Activated naive CD4-positive, alpha-beta T cell treated with Interleukin-2 at 50 U/mL for 16 hours (primary cell): ENCODE measurements around the gene LRRN2.

ENCODE experiments used
- DNase-seq: peaks from one replicate; pipeline ENCODE4 v3.0.0-alpha.2; 2020

LRRN2 gene

DNA sequence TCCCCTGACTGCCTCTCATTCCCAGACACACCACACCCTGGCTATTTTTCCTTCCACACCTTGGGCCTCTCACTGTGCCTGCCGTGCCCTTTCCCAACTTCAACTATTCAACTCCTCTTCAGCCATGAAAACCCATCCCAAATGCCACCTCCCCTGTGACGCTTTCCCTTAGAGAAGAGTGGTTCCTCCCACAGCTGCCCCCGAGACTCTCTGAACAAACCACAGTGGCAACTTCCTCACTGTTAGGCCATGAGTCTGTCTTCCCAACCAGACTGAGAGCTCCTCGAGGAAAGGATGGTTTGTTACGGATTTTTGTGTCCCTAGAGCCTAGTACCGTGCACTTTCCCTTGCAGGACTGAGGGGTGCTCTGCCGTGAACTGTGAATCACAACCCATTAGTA is 59.2 kb downstream of the LRRN2 start:
- DNase-seq, result no peak

GRCh38 chr1:204624631-204625216 is 60.8 kb downstream of the LRRN2 start:
- no peak for DNase-seq

DNA sequence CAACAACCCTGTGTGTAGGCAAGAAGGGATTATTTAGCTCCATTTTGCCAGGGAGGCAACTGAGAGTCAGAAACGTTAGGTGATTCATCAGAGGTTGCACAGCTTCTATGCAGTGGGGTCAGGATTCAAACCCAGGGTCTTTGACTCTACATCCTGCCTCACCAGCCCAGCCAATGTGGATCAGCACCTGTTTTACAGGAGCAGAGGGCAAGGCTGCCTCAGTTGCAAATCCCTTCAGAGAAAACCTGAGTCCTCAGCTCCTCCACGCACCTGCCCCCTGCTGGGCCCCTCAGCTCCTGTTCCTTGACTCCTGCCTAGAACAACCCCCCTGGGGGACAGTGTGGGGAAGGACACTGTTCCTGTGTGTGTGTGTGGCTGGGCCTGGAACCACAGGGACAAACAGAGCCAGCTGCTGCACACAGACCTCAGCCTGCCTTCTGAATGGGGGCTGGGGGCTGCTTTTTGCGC is 61.6 kb downstream of the LRRN2 start:
- DNase-seq, result no peak

DNA sequence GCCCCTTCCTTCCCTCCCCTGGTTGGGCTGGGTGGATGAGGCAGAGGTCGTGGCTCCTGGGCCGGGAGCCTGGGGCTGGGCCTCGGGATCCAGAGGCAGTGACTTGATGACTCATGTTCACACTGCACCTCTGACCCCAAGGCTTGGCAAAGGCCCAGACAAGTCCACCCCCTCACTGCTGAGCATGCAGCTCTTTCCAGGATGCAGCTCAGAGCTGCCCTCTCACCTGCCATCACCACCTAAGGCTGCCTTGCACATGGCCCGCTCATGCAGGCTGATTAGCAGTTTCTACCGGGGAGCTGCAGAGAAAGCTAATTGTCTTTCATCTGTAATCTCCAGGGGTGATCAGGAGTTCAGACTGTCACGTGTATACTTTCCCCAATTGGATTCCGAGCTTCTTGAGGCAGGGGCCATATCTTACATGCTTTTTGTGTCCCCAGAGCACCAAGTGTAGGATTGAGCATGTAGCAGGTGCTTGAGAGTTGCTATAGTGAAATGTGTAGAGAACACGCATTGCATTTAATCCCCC is 62.1 kb downstream of the LRRN2 start:
- DNase-seq, result no peak

DNA sequence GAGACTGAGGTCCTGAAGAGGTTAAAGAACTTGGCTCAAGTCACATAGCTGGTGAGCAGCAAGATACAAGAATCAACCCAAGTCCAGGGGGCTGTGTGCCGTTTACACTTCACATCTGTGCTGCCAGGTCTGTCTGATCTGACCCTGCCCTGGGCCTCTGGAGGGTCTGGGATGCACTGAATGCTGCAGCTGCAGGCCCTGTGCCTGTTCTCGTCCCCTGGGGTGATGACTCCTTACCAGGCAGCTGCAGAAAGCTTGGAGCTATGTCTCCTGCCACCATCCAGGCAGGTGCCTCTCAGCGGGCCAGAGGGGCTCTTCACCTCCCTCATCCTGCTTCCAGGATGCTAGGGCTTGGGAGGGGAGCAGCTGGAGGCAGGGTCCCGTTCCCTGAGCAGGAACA is 63.5 kb downstream of the LRRN2 start:
- no peak for DNase-seq

DNA sequence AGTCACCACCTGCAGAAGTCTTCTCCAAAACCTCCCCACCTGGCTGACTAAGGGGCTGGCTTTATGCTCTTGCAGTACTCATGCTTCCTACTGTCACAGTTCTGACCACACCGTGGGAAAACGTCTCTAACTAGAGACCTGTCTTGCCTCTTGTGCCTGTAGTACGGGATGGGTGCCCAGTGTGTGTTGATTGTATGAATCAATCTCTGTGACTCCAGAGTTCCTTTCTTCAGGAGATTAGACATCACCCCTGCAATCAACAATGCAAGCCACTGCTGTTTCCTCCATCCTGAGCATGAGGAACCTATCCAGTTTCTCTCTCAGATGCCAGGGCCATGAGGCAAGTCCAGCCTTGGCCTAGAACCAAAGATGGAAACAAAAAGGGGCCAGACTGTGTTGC is 64.1 kb downstream of the LRRN2 start:
- no peak for DNase-seq

- DNase-seq, result no peak
Observed at GRCh38 chr1:204619721-204620120, 65.8 kb downstream of the LRRN2 start.

GRCh38 chr1:204618148-204618760 is 67.3 kb downstream of the LRRN2 start:
- DNase-seq, result no peak

GRCh38 chr1:204617256-204618147 is 68.0 kb downstream of the LRRN2 start:
- DNase-seq, result no peak

GRCh38 chr1:204616641-204617040 is 68.9 kb downstream of the LRRN2 start:
- no peak for DNase-seq

- DNase-seq, result no peak
Observed at GRCh38 chr1:204615881-204616280, 69.7 kb downstream of the LRRN2 start.

GRCh38 chr1:204613636-204614035 is 71.9 kb downstream of the LRRN2 start:
- no peak for DNase-seq

GRCh38 chr1:204612326-204612725 is 73.2 kb downstream of the LRRN2 start:
- no peak for DNase-seq

DNA sequence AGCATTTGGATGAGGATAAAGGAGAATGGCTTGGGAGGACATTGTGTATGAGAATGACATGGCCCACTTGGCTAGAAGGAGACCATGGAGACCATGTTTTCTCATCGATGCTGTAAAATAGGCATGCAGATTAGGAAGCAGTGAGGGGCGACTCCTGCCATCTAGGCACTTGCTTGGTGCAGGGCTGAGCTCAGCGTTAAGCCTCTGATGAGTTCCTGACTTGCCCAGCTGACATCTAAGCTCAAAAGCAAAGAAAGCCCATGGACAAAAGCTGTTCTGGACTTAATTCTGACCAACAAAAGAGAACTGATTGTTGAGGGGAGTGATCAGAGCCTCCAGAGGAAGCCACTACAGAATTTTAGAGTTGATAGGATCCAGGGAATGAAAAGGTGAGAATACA is 74.5 kb downstream of the LRRN2 start:
- DNase-seq, result no peak

DNA sequence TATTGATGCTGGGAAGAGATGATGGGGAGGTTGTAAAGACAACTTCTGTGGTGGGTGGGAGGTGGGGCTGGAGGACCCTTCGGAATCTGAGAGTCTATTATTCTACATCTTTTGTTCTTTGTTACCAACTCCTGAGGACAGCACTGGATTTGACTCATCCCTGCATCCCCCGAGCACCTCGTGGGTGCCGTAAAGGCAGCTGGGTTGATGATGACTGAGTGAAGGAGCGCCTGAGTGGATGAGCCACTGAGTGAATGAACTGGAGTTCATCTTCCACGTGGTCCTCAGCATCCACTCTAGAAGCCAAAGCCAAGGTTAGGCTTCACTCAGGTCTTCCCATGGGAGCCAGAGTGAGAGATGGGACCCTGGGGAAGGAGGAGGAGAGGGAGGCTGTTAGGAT is 77.6 kb downstream of the LRRN2 start:
- DNase-seq, result no peak

DNA sequence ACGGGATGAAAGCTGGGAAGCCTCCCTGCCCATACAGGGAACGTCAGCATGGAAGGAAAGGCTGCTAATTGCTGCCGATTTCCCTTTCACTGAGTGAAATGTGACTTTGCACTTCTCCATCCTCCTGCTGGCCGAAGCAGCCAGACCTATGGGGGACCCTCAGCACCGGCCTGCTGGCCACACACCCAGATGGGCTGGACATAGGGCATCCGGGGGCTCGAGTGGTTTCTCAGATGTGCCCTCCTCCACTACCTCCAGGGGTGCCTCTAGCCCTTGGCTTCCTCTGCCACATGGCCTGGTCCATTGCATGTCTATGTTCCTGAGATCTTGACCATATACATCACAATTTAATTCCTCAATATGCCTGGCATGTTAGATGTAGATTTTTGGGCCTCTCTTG is 79.7 kb downstream of the LRRN2 start:
- DNase-seq, result no peak

DNA sequence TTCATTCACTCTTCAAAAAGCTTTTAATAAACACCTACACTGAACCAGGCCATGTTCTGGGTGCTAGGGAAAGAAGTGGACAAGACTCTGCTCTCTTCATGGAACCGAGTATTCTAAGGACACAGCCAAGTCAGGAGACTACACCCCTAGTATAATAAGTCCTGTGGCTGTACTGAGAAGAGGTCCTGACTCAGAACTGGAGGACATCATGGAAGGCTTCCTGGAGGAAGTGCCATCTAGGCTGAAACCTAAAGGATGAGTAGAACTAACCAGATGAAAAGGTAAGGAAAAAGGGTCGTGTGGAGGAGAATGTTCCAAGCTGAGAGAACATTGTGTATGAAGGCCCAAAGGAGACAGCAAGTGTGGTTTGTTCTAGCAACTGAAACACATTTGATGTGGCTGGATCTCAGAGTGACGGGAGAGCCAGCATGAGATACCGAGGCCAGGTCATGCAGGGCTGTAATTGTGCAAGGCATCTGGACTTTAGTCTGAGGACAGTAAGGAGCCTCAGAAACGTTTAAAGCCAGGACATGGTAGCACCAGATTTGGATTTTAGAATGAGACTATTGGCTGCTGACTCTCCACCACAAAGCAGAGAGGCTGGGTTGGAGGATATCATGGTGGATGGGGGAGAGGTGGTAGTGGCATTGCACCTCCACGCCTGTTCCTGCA is 82.5 kb downstream of the LRRN2 start:
- no peak for DNase-seq

- DNase-seq, result no peak
Observed at GRCh38 chr1:204602111-204602579, 83.4 kb downstream of the LRRN2 start.

DNA sequence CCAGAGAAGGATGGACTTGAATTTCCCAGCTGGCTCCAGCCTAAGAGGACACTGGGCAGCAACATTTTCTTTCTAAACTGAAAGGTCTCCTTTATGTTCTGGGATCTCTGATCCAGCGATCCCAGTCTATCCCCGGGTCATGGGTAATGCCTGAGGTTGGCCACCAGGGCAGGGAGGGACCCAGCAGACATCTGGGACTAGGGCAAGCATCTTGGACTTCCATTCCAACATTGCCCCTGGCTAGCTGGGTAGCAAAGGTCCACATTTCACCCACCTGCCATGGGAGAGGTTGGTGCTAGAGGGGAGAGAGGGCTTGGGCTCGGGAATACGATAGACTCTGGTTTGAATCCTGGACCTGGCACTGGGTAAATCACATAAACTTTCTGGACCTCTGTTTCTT is 84.6 kb downstream of the LRRN2 start:
- no peak for DNase-seq

DNA sequence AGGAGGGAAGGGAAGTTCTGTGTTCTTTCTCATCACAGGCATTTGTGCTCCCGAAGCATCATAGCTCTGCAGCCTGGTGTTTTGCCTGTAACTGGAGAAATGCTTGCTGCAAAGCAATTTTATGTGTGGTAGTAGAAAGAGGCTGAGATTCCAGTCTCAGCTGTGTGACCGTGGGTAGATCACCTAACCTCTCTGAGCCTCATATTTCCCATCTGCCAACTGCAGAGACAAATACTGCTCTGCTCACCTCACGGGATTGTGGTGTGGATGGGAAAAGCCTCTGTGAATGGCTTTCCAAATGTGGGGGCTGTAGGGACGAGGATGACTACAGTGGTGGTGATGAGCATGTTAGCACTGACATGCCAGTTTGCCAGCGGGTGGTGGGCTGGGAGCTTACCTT is 85.3 kb downstream of the LRRN2 start:
- no peak for DNase-seq

- DNase-seq, result no peak
Observed at GRCh38 chr1:204599596-204599995, 85.9 kb downstream of the LRRN2 start.

DNA sequence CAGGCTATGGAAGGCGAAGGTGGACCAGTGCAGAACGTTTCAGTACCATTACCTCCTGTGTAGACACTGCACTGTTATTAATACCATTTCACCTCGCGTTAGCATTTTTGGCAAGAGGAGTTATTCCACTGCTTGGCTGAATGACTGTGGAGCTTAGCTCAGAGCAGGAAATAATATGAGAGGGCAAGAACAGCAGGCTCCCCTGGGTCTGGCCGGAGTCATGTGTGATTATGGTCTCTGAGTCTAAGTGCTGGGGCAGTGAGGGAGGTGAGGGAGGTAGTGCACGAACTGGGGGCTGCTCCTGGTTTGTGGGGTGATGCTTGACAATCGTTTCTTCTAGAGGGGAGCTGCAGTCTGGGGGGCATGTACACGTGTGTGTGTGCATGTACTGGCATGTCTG is 86.4 kb downstream of the LRRN2 start:
- DNase-seq, result no peak

- no peak for DNase-seq
Observed at GRCh38 chr1:204598319-204598969, 87.1 kb downstream of the LRRN2 start.
